Transverse colon (tissue), 4 donors: ENCODE results near the gene SNAI3.

Experiments
- EP300 ChIP-seq: sonication (generic); formaldehyde crosslinking; IDR thresholded peaks from one replicate; pipeline ENCODE4 v1.6.1; 2017; ENCODE audit warnings: antibody characterized with exemption, low read depth
- POLR2A ChIP-seq: fragments of 450-650 bp; IDR thresholded peaks from one replicate; pipeline ENCODE4 v1.6.1; 2016; ENCODE audit warnings: antibody characterized with exemption, mild to moderate bottlenecking, moderate library complexity
- POLR2AphosphoS5 ChIP-seq, 3 donors: sonication (generic); formaldehyde crosslinking; IDR thresholded peaks; one replicate each; pipeline ENCODE4 v1.6.1; 2016; ENCODE audit warnings: antibody characterized with exemption in 3 of 3
- TF ChIP-seq, protein P1 (sequence below), 5 experiments: fragments of 200-600 bp in 3 of 5; fragments of 450-650 bp in 2 of 5; sonication (generic) in 3 of 5; IDR thresholded peaks; 1 replicate in 2 of 5; 2 replicates in 3 of 5; pipeline ENCODE4 v1.5.1; 2016 to 2017; ENCODE audit warnings: antibody characterized with exemption in 5 of 5, inconsistent platforms in 3 of 5, mild to moderate bottlenecking in 2 of 5, moderate library complexity in 1 of 5

DNA sequence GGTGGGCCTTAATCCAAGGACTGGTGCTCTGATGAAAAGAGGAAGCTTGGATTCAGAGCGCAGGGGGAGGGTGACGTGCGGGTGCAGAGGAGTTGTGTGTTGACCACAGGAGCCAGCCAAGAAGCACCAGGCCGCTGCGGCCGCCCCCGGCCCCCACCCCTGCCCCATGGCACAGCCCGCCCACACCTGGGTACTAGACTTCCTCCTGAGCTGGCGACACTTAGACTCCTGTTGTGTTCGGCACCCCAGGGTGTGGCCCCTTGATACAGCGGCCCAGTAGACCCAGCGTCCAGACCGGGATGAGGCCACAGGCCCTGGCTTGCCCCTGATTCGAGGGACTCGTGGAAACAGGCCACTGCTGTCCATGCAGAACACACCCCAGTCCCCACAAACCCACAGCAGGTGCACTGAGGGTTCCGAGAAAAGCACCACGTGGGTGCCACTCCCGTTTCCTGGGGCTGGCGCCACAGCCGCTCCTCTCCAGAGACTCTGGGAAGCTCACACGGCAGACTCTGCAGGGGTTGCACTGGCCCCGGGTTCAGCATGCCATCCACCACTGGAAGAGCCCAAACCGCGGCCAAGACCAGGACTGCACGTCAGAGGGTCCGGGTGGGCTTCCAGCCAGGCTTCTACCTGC lies 5.7 kb upstream of the SNAI3 start:
- TF ChIP-seq POLR2A = no peak
- TF ChIP-seq, protein P1, sequence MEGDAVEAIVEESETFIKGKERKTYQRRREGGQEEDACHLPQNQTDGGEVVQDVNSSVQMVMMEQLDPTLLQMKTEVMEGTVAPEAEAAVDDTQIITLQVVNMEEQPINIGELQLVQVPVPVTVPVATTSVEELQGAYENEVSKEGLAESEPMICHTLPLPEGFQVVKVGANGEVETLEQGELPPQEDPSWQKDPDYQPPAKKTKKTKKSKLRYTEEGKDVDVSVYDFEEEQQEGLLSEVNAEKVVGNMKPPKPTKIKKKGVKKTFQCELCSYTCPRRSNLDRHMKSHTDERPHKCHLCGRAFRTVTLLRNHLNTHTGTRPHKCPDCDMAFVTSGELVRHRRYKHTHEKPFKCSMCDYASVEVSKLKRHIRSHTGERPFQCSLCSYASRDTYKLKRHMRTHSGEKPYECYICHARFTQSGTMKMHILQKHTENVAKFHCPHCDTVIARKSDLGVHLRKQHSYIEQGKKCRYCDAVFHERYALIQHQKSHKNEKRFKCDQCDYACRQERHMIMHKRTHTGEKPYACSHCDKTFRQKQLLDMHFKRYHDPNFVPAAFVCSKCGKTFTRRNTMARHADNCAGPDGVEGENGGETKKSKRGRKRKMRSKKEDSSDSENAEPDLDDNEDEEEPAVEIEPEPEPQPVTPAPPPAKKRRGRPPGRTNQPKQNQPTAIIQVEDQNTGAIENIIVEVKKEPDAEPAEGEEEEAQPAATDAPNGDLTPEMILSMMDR (IDR thresholded peaks at IDR 0.05) = no peak
- TF ChIP-seq POLR2AphosphoS5 (IDR thresholded peaks at IDR 0.05) = no peak
- TF ChIP-seq EP300 = no peak
